Fibroblast of mammary gland (primary cell): Measurements from ENCODE around the gene KDF1.

Experiments used
- DNase-seq: peaks from one replicate; pipeline ENCODE4 v3.0.0-alpha.2; 2010; ENCODE audit warnings: low read depth
- H3K4me3 ChIP-seq: 2 replicates; pipeline ENCODE4 v1.5.1; 2011; ENCODE audit warnings: low read depth, mild to moderate bottlenecking, low read length, moderate library complexity; ENCODE audit not compliant: control insufficient read depth
- CTCF ChIP-seq: conservative IDR thresholded peaks from 2 replicates; pipeline ENCODE4 v1.5.1; 2011; ENCODE audit warnings: low read depth, low read length, inconsistent platforms; ENCODE audit not compliant: control insufficient read depth, insufficient read depth

The KDF1 gene

GRCh38 chr1:26946270-26946669, 14.0 kb downstream of the KDF1 start:
- no peak for DNase-seq
- no peak overlapping the region for H3K4me3 ChIP-seq
- no peak for TF ChIP-seq CTCF

- no peak for TF ChIP-seq CTCF
These were observed 14.5 kb downstream of the KDF1 start for GRCh38 chr1:26945728-26946127.

GRCh38 chr1:26945138-26945537, 15.1 kb downstream of the KDF1 start:
- no peak overlapping the region for H3K4me3 ChIP-seq
- no peak for DNase-seq
- TF ChIP-seq CTCF: no peak

More at GRCh38 chr1:26945728-26946127, 14.5 kb downstream of the KDF1 start:
- DNase-seq: no peak
- no peak overlapping the region for H3K4me3 ChIP-seq

GRCh38 chr1:26942656-26943055, 17.6 kb downstream of the KDF1 start:
- TF ChIP-seq CTCF: no peak
- H3K4me3 ChIP-seq: no peak overlapping the region
- no peak for DNase-seq

GRCh38 chr1:26941311-26941710, 19.0 kb downstream of the KDF1 start:
- H3K4me3 ChIP-seq: no peak overlapping the region
- TF ChIP-seq CTCF: no peak
- DNase-seq: no peak

- no peak for TF ChIP-seq CTCF
- H3K4me3 ChIP-seq: no peak overlapping the region
- no peak for DNase-seq
These were observed 21.6 kb downstream of the KDF1 start for GRCh38 chr1:26938659-26939025.

GRCh38 chr1:26938004-26938658, 22.1 kb downstream of the KDF1 start:
- no peak for DNase-seq
- TF ChIP-seq CTCF: no peak
- H3K4me3 ChIP-seq: no peak overlapping the region
